Measurements from ENCODE around the gene HOXB9.

HOXB9 gene

GRCh38 chr17:48626245-48627117, at the start of gene HOXB9:
HOXB9 (minus strand) TSS chr17:48626358; CDS start chr17:48626269, 89 bp downstream.
- H3K36me3 ChIP-seq (ENCODE audit: insufficient read depth) = no peaks in the 10 kb centered on the region
- H3K27me3 ChIP-seq (ENCODE audit: insufficient read depth, low read depth) = peaks cover 49% of the 10 kb centered on the region
- no peak for TF ChIP-seq CTCF (conservative IDR thresholded peaks at IDR 0.05; ENCODE audit: low read depth, low read length)
- H3K4me2 ChIP-seq = peak within 1 kb of the TSS; percentile 89
- H3K79me2 ChIP-seq (ENCODE audit: insufficient read depth, low read depth) = no peaks in the 10 kb centered on the region
- no peaks in the 10 kb centered on the region for H4K20me1 ChIP-seq (ENCODE audit: insufficient read depth)
- H2AFZ ChIP-seq (ENCODE audit: low read depth) = peak within 1 kb of the TSS; percentile 94
- peak within 1 kb of the TSS; percentile 53 for H3K27ac ChIP-seq
- peak within 1 kb of the TSS; percentile 78 for H3K9ac ChIP-seq
- H3K4me1 ChIP-seq (ENCODE audit: low read depth, poor library complexity, severe bottlenecking) = peaks cover 9% of the 10 kb centered on the region
- H3K4me3 ChIP-seq (IDR thresholded peaks at IDR 0.05; ENCODE audit: insufficient read depth, low read depth, low read length) = no peak within 1 kb of the TSS

- no peak for TF ChIP-seq CTCF (conservative IDR thresholded peaks at IDR 0.05; ENCODE audit: low read depth, low read length)
- Histone ChIP-seq H3K9ac (no peak overlapping the region), H3K27me3 (ENCODE audit: insufficient read depth, low read depth) (no peaks in the 10 kb centered on the region), H3K79me2 (ENCODE audit: insufficient read depth, low read depth) (no peaks in the 10 kb centered on the region), H3K4me1 (ENCODE audit: low read depth, poor library complexity, severe bottlenecking) (peaks cover 9% of the 10 kb centered on the region), H2AFZ (ENCODE audit: low read depth) (peak overlapping the region; percentile 91; the same call in 1 of the 2 replicates), H3K27ac (no peak overlapping the region), H4K20me1 (ENCODE audit: insufficient read depth) (no peaks in the 10 kb centered on the region), H3K4me2 (no peak overlapping the region), H3K4me3 (IDR thresholded peaks at IDR 0.05; ENCODE audit: insufficient read depth, low read depth, low read length) (no peak overlapping the region), H3K36me3 (ENCODE audit: insufficient read depth) (no peaks in the 10 kb centered on the region)
Measured at GRCh38 chr17:48672340-48672739, 46.2 kb upstream of the HOXB9 start.

GRCh38 chr17:48671697-48672171, 45.6 kb upstream of the HOXB9 start:
- H3K9ac ChIP-seq = no peak overlapping the region
- H3K4me2 ChIP-seq = peak overlapping the region; percentile 79
- no peak overlapping the region for H3K27ac ChIP-seq
- peaks cover 9% of the 10 kb centered on the region for H3K4me1 ChIP-seq (ENCODE audit: low read depth, poor library complexity, severe bottlenecking)
- peak overlapping the region; percentile 91 for H2AFZ ChIP-seq (ENCODE audit: low read depth)
- peak; percentile 93 for TF ChIP-seq CTCF (conservative IDR thresholded peaks at IDR 0.05; ENCODE audit: low read depth, low read length)
- H3K4me3 ChIP-seq (IDR thresholded peaks at IDR 0.05; ENCODE audit: insufficient read depth, low read depth, low read length) = no peak overlapping the region
- H3K27me3 ChIP-seq (ENCODE audit: insufficient read depth, low read depth) = no peaks in the 10 kb centered on the region
- no peaks in the 10 kb centered on the region for H3K79me2 ChIP-seq (ENCODE audit: insufficient read depth, low read depth)
- H3K36me3 ChIP-seq (ENCODE audit: insufficient read depth) = no peaks in the 10 kb centered on the region
- H4K20me1 ChIP-seq (ENCODE audit: insufficient read depth) = no peaks in the 10 kb centered on the region

GRCh38 chr17:48663134-48663924, 37.2 kb upstream of the HOXB9 start:
- Histone ChIP-seq H3K9ac (no peak overlapping the region), H3K79me2 (ENCODE audit: insufficient read depth, low read depth) (no peaks in the 10 kb centered on the region), H3K4me1 (ENCODE audit: low read depth, poor library complexity, severe bottlenecking) (no peaks in the 10 kb centered on the region), H2AFZ (ENCODE audit: low read depth) (no peak overlapping the region), H3K4me3 (IDR thresholded peaks at IDR 0.05; ENCODE audit: insufficient read depth, low read depth, low read length) (no peak overlapping the region), H3K27ac (no peak overlapping the region), H3K4me2 (no peak overlapping the region), H4K20me1 (ENCODE audit: insufficient read depth) (no peaks in the 10 kb centered on the region), H3K36me3 (ENCODE audit: insufficient read depth) (no peaks in the 10 kb centered on the region), H3K27me3 (ENCODE audit: insufficient read depth, low read depth) (no peaks in the 10 kb centered on the region)
- no peak for TF ChIP-seq CTCF (conservative IDR thresholded peaks at IDR 0.05; ENCODE audit: low read depth, low read length)
